GM12878 (cell line): ENCODE measurements around the gene IGFBP2. TPM values are rescaled to one million over a fixed set of nuclear protein-coding genes. Genes with fewer than 3 reads are reported as not detected.

ENCODE experiments used
- ATAC-seq: fragments of 200-7000 bp; cut with Tn5 transposase; 3 replicates; pipeline ENCODE4 v1.9.1; 2020; ENCODE audit warnings: mild to moderate bottlenecking, moderate library complexity
- BruUV-seq: library from RNA; stranded (reverse); fragments of 400-500 nt; replicated peaks from 2 replicates; lab custom pipeline; 2021; lab: Mats Ljungman, UMichigan
- CTCF ChIA-PET: fragments of 300-600 bp; sonication (Branson Sonifier 250); formaldehyde crosslinking; extraction: SDS; loops from one replicate; lab custom pipeline; 2021; ENCODE audit warnings: inconsistent platforms; lab: Yijun Ruan, JAX
- POLR2A ChIA-PET: fragments of 350-600 bp; formaldehyde crosslinking; extraction: SDS; loops from one replicate; lab custom pipeline; 2021; ENCODE audit warnings: inconsistent platforms; lab: Charles Lee
- RAD21 ChIA-PET: fragments of 300-600 bp; sonication (Branson Sonifier 250); formaldehyde crosslinking; loops from one replicate; lab custom pipeline; 2023; ENCODE audit warnings: antibody characterized with exemption; ENCODE audit not compliant: unreplicated experiment; lab: Charles Lee
- SMC1A ChIA-PET: fragments of 300-600 bp; sonication (Branson Sonifier 250); formaldehyde crosslinking; loops from one replicate; lab custom pipeline; 2023; ENCODE audit not compliant: unreplicated experiment, uncharacterized antibody; lab: Charles Lee
- DNase-seq: peaks from one replicate; pipeline ENCODE4 v3.0.0-alpha.2; 2011; ENCODE audit warnings: low read depth, low spot score
- FAIRE-seq: peaks from 3 replicates; lab custom pipeline; 2011; peaks lifted over from hg19 to GRCh38; lab: Jason Lieb, UNC
- H2AFZ ChIP-seq: 2 replicates; pipeline ENCODE4 v1.6.0; 2011; ENCODE audit warnings: low read depth, low read length, control low read depth; ENCODE audit not compliant: control insufficient read depth
- H3K27ac ChIP-seq: 2 replicates; pipeline ENCODE4 v1.5.1; 2011; ENCODE audit warnings: control low read depth; ENCODE audit not compliant: control insufficient read depth, insufficient read depth
- H3K27me3 ChIP-seq, 2 experiments: replicated peaks in 1 of 2; 2 replicates each; pipeline versions ENCODE4 v1.6.0 to v1.6.1; 2011; ENCODE audit warnings: low read length in 1 of 2; ENCODE audit not compliant: control insufficient read depth in 2 of 2, insufficient read depth in 2 of 2
- H3K36me3 ChIP-seq, 2 experiments: 2 replicates each; pipeline ENCODE4 v1.5.1; 2011; ENCODE audit warnings: low read length in 1 of 2; ENCODE audit not compliant: control insufficient read depth in 2 of 2, insufficient read depth in 2 of 2
- H3K4me1 ChIP-seq: 2 replicates; pipeline ENCODE4 v1.6.1; 2011; ENCODE audit warnings: mild to moderate bottlenecking, low read length, moderate library complexity, mixed read lengths; ENCODE audit not compliant: control insufficient read depth, insufficient read depth
- H3K4me2 ChIP-seq: 2 replicates; pipeline ENCODE4 v1.6.0; 2011; ENCODE audit warnings: control low read depth; ENCODE audit not compliant: control insufficient read depth, insufficient read depth
- H3K4me3 ChIP-seq: fragments of 200-600 bp; sonication (generic); 2 replicates; pipeline ENCODE4 v1.5.1; 2016
- H3K79me2 ChIP-seq: 2 replicates; pipeline ENCODE4 v1.6.0; 2011; ENCODE audit warnings: low read length; ENCODE audit not compliant: control insufficient read depth, insufficient read depth
- H3K9ac ChIP-seq: 2 replicates; pipeline ENCODE4 v1.8.0; 2011; ENCODE audit warnings: low read length, control low read depth, mixed read lengths; ENCODE audit not compliant: control insufficient read depth, insufficient read depth
- H3K9me3 ChIP-seq: replicated peaks from 3 replicates; pipeline ENCODE4 v1.5.1; 2011; ENCODE audit warnings: mild to moderate bottlenecking, low read length; ENCODE audit not compliant: control insufficient read depth, insufficient read depth
- H4K20me1 ChIP-seq: 2 replicates; pipeline ENCODE4 v1.6.0; 2011; ENCODE audit not compliant: control insufficient read depth, insufficient read depth
- ATF3 ChIP-seq: IDR thresholded peaks from 2 replicates; pipeline ENCODE4 v1.6.1; 2011; ENCODE audit warnings: low read depth, mild to moderate bottlenecking, low read length, moderate library complexity, borderline replicate concordance; ENCODE audit errors: extremely low read depth
- BCLAF1 ChIP-seq: fragments of 450-650 bp; IDR thresholded peaks from 2 replicates; pipeline ENCODE4 v1.6.1; 2017; ENCODE audit warnings: antibody characterized with exemption, mild to moderate bottlenecking, moderate library complexity
- HCFC1 ChIP-seq: fragments of 150-350 bp; IDR thresholded peaks from 2 replicates; pipeline ENCODE4 v1.6.1; 2014; ENCODE audit warnings: low read length
- MTA2 ChIP-seq: fragments of 450-650 bp; IDR thresholded peaks from 2 replicates; pipeline ENCODE4 v1.6.1; 2016; ENCODE audit warnings: low read depth, mild to moderate bottlenecking, moderate library complexity
- NR2F1 ChIP-seq: fragments of 450-650 bp; conservative IDR thresholded peaks from 2 replicates; pipeline ENCODE4 v1.6.1; 2017; ENCODE audit warnings: mild to moderate bottlenecking
- RB1 ChIP-seq: fragments of 450-650 bp; formaldehyde crosslinking; IDR thresholded peaks from 2 replicates; pipeline ENCODE4 v1.6.1; 2017; ENCODE audit warnings: mild to moderate bottlenecking, borderline replicate concordance
- SIX5 ChIP-seq: IDR thresholded peaks from 2 replicates; pipeline ENCODE4 v1.6.1; 2011; ENCODE audit warnings: mild to moderate bottlenecking, low read depth, low read length, moderate library complexity; ENCODE audit not compliant: severe bottlenecking
- SMARCA5 ChIP-seq: fragments of 450-650 bp; IDR thresholded peaks from 2 replicates; pipeline ENCODE4 v1.6.1; 2017; ENCODE audit warnings: mild to moderate bottlenecking
- SMC3 ChIP-seq: IDR thresholded peaks from 2 replicates; pipeline ENCODE4 v1.6.1; 2011; ENCODE audit warnings: low read length, improper control_type of control experiment, borderline replicate concordance
- WGBS: methylation state at CpG from one replicate; pipeline ENCODE4 v1.1.6; 2016; ENCODE audit warnings: low lambda C conversion rate; ENCODE audit not compliant: insufficient replicate concordance, insufficient coverage; ENCODE audit errors: missing lambda C conversion rate; 5-methylcytosine and 5-hydroxymethylcytosine counted together
- in situ Hi-C: fragments of 300-500 bp; cut with MboI; formaldehyde crosslinking; loops from 9 replicates; pipeline ENCODE4 v1.14.3; 2018; ENCODE audit warnings: mixed read lengths
- intact Hi-C: fragments of 100-400 bp; cut with micrococcal nuclease; formaldehyde crosslinking; loops from one replicate; pipeline ENCODE4 v1.14.2; 2022; ENCODE audit not compliant: unreplicated experiment
- polyA plus RNA-seq, 11 experiments: library from polyadenylated mRNA; depleted of rRNA in 4 of 11; unstranded in 6 of 11; stranded (reverse) in 5 of 11; fragments of >200 nt; fragmentation: Nextera tagmentation in 4 of 11; fragmentation: Illumina TruSeq in 1 of 11; extraction: Ambion mirVana in 4 of 11; extraction: Trizol in 1 of 11; gene quantifications; 1 replicate in 1 of 11; 2 replicates in 10 of 11; pipeline versions ENCODE4 v1.2.1 to v1.2.3, GENCODE V29; 2011 to 2016; ENCODE audit warnings: inconsistent platforms in 2 of 11, missing spikeins in 2 of 11, low read depth in 1 of 11
- total RNA-seq, 4 experiments: library from RNA; depleted of rRNA in 3 of 4; stranded (reverse); fragments of >200 nt in 3 of 4; fragmentation: Illumina TruSeq in 1 of 4; extraction: Trizol in 1 of 4; gene quantifications; 2 replicates each; pipeline versions ENCODE4 v1.2.1 to v1.2.3, GENCODE V29; 2013 to 2021

IGFBP2 gene
- total and polyA plus RNA-seq, 10 of the 15 experiments (the other 5 are each of a cell fraction or from before 2014, with no cell fraction given), result 0.11 to 1.5 (median 0.38) TPM; not detected in 5

- Histone ChIP-seq H3K27ac (no peak overlapping the region), H3K4me2 (no peak overlapping the region), H3K36me3 (no peaks in the 10 kb centered on the region), H3K4me3 (no peak overlapping the region), H3K9me3 (peaks cover 4% of the 10 kb centered on the region; the same call in 1 of the 3 replicates), H2AFZ (no peak overlapping the region), H3K27me3 (peaks cover 0 to 3% of the 10 kb centered on the region in 2 experiments; a peak in 1 of 4 replicates), H3K79me2 (no peaks in the 10 kb centered on the region), H4K20me1 (no peaks in the 10 kb centered on the region), H3K4me1 (no peaks in the 10 kb centered on the region), H3K9ac (no peak overlapping the region)
- 4% methylated on average over 5 of the region's 5 CpGs for WGBS
- ATAC-seq (no peak), DNase-seq (no peak), FAIRE-seq (no peak)
- RAD21 ChIA-PET, result no interaction called here
- TF ChIP-seq NR2F1, result no peak
- TF ChIP-seq SMC3, result no peak
- POLR2A ChIA-PET, result no interaction called here
- SMC1A ChIA-PET, result interaction anchor here (1.1 to 1.3 kb wide), 2 partner anchors 14 to 128 kb away, joined by 3 to 4 read pairs; no protein-coding TSS in a partner anchor
- in situ Hi-C loops (no loop called here), intact Hi-C loops (no loop called here)
- CTCF ChIA-PET, result interaction anchor here (1.3 to 6.0 kb wide), 2 partner anchors 12 to 130 kb away, joined by 4 to 42 read pairs; no protein-coding TSS in a partner anchor
- BruUV-seq, result no TSS peak
These were observed 16.4 kb downstream of the IGFBP2 start for GRCh38 chr2:216649574-216649973.

GRCh38 chr2:216650626-216651257 is 17.5 kb downstream of the IGFBP2 start:
- WGBS, result 60% methylated on average over 3 of the region's 3 CpGs
- CTCF ChIA-PET, result interaction anchor here (1.2 to 6.0 kb wide), 4 partner anchors 11 to 135 kb away, joined by 3 to 42 read pairs (median 4); no protein-coding TSS in a partner anchor
- no peaks in the 10 kb centered on the region for H4K20me1 ChIP-seq
- no peak for FAIRE-seq
- SMC1A ChIA-PET, result interaction anchor here (0.6 to 2.6 kb wide), 4 partner anchors 12 to 133 kb away, joined by 3 to 13 read pairs (median 4); no protein-coding TSS in a partner anchor
- H3K4me1 ChIP-seq, result no peaks in the 10 kb centered on the region
- no peak overlapping the region for H3K27ac ChIP-seq
- RAD21 ChIA-PET, result interaction anchor here (1.2 to 3.2 kb wide), 2 partner anchors 131 to 137 kb away, joined by 3 to 11 read pairs; no protein-coding TSS in a partner anchor
- no peak for ATAC-seq
- POLR2A ChIA-PET, result interaction anchor here (1.4 kb wide), 1 partner anchor 13 kb away, joined by 3 read pairs; no protein-coding TSS in a partner anchor
- peaks cover 0 to 3% of the 10 kb centered on the region in 2 experiments; a peak in 1 of 4 replicates for H3K27me3 ChIP-seq
- H3K9ac ChIP-seq, result no peak overlapping the region
- TF ChIP-seq SMARCA5 (no peak), RB1 (no peak), BCLAF1 (no peak), NR2F1 (peak; percentile 44; the same call in 1 of the 2 replicates), ATF3 (no peak), SIX5 (no peak), HCFC1 (no peak), MTA2 (no peak)
- no peaks in the 10 kb centered on the region for H3K36me3 ChIP-seq
- BruUV-seq, result no TSS peak
- H3K4me2 ChIP-seq, result no peak overlapping the region
- no peak overlapping the region for H2AFZ ChIP-seq
- no peak for DNase-seq
- intact Hi-C loops (no loop called here), in situ Hi-C loops (no loop called here)
- no peak overlapping the region for H3K4me3 ChIP-seq
- H3K9me3 ChIP-seq, result peaks cover 4% of the 10 kb centered on the region; the same call in 1 of the 3 replicates
- no peaks in the 10 kb centered on the region for H3K79me2 ChIP-seq
